ENCODE data around the gene OXER1.

DNA sequence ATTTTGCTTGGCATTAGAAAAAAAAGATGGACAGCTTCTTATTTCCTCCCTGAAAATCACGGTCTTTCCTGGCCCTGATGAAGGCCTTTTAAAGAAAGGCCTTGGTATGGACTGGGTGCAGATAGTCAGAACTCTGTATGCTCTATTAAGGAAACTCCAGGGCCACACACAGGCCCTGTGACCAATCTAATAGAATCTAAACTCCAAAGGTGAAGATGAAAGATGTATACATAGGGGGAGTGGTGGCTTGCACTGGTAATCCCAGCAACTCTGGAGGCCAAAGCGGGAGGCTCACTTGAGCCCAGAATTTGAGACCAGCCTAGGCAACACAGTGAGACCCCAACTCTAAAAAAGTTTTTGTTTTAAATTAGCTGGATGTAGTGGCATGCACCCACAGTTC, 37.3 kb downstream of the OXER1 start:
- TF ChIP-seq, protein P1, sequence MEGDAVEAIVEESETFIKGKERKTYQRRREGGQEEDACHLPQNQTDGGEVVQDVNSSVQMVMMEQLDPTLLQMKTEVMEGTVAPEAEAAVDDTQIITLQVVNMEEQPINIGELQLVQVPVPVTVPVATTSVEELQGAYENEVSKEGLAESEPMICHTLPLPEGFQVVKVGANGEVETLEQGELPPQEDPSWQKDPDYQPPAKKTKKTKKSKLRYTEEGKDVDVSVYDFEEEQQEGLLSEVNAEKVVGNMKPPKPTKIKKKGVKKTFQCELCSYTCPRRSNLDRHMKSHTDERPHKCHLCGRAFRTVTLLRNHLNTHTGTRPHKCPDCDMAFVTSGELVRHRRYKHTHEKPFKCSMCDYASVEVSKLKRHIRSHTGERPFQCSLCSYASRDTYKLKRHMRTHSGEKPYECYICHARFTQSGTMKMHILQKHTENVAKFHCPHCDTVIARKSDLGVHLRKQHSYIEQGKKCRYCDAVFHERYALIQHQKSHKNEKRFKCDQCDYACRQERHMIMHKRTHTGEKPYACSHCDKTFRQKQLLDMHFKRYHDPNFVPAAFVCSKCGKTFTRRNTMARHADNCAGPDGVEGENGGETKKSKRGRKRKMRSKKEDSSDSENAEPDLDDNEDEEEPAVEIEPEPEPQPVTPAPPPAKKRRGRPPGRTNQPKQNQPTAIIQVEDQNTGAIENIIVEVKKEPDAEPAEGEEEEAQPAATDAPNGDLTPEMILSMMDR (conservative IDR thresholded peaks at IDR 0.05), result no peak
- TF ChIP-seq EZH2 (IDR thresholded peaks at IDR 0.05; ENCODE audit: low read depth), result no peak
